ENCODE results near the gene EEF1G. TPM values are rescaled to one million over a fixed set of nuclear protein-coding genes. Genes with fewer than 3 reads are reported as not detected.
A peak's percentile ranks its signal among the peaks of the same experiment; 100 is the strongest.

Gene EEF1G
- polyA plus RNA-seq, 1 donor from 2014 or later, result 1,555 TPM

GRCh38 chr11:62595124-62595523, 21.4 kb upstream of the EEF1G start:
- Histone ChIP-seq H2AFZ (ENCODE audit: low read depth, low read length) (no peak overlapping the region), H3K4me3 (ENCODE audit: low read length) (no peak overlapping the region), H3F3A (ENCODE audit: insufficient read depth, low read length, poor library complexity, severe bottlenecking) (peaks cover 7% of the 10 kb centered on the region), H3K36me3 (ENCODE audit: insufficient read depth, low read length) (peaks cover 7% of the 10 kb centered on the region), H3K9me2 (ENCODE audit: insufficient read depth, low read length) (no peaks in the 10 kb centered on the region), H3K9me3 (ENCODE audit: low read length) (no peaks in the 10 kb centered on the region), H4K20me1 (ENCODE audit: insufficient read depth) (no peaks in the 10 kb centered on the region), H3K9ac (ENCODE audit: low read length) (no peak overlapping the region), H3K27ac (ENCODE audit: low read length) (no peak overlapping the region), H3K79me2 (replicated peaks; ENCODE audit: insufficient read depth, low read length) (peaks cover 23% of the 10 kb centered on the region), H3K27me3 (ENCODE audit: insufficient read depth, low read depth, low read length) (no peaks in the 10 kb centered on the region), H3K4me2 (ENCODE audit: low read length) (no peak overlapping the region)
- TF ChIP-seq, protein P1, sequence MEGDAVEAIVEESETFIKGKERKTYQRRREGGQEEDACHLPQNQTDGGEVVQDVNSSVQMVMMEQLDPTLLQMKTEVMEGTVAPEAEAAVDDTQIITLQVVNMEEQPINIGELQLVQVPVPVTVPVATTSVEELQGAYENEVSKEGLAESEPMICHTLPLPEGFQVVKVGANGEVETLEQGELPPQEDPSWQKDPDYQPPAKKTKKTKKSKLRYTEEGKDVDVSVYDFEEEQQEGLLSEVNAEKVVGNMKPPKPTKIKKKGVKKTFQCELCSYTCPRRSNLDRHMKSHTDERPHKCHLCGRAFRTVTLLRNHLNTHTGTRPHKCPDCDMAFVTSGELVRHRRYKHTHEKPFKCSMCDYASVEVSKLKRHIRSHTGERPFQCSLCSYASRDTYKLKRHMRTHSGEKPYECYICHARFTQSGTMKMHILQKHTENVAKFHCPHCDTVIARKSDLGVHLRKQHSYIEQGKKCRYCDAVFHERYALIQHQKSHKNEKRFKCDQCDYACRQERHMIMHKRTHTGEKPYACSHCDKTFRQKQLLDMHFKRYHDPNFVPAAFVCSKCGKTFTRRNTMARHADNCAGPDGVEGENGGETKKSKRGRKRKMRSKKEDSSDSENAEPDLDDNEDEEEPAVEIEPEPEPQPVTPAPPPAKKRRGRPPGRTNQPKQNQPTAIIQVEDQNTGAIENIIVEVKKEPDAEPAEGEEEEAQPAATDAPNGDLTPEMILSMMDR (IDR thresholded peaks at IDR 0.05; ENCODE audit: poor library complexity, severe bottlenecking), result no peak
- TF ChIP-seq EP300 (conservative IDR thresholded peaks at IDR 0.05; ENCODE audit: poor library complexity, severe bottlenecking) (no peak), SMC3 (conservative IDR thresholded peaks at IDR 0.05; ENCODE audit: poor library complexity) (no peak), REST (IDR thresholded peaks at IDR 0.05; ENCODE audit: borderline replicate concordance) (no peak), POLR2AphosphoS5 (IDR thresholded peaks at IDR 0.05) (no peak), MXI1 (conservative IDR thresholded peaks at IDR 0.05; ENCODE audit: poor library complexity, severe bottlenecking) (no peak), EZH2 (IDR thresholded peaks at IDR 0.05; ENCODE audit: borderline replicate concordance, insufficient read depth, low read length, poor library complexity, severe bottlenecking) (no peak), TAF1 (IDR thresholded peaks at IDR 0.05; ENCODE audit: low read depth) (no peak), RAD21 (conservative IDR thresholded peaks at IDR 0.05) (no peak)

- H2AFZ ChIP-seq (ENCODE audit: low read depth, low read length), result no peak overlapping the region
- H3K4me2 ChIP-seq (ENCODE audit: low read length), result no peak overlapping the region
- H3K27ac ChIP-seq (ENCODE audit: low read length), result no peak overlapping the region
- H3K27me3 ChIP-seq (ENCODE audit: insufficient read depth, low read depth, low read length), result no peaks in the 10 kb centered on the region
- no peaks in the 10 kb centered on the region for H3K9me2 ChIP-seq (ENCODE audit: insufficient read depth, low read length)
- H3K9ac ChIP-seq (ENCODE audit: low read length), result no peak overlapping the region
- H3K4me3 ChIP-seq (ENCODE audit: low read length), result no peak overlapping the region
- H3K36me3 ChIP-seq (ENCODE audit: insufficient read depth, low read length), result peaks cover 7% of the 10 kb centered on the region
- peaks cover 16% of the 10 kb centered on the region for H3K79me2 ChIP-seq (replicated peaks; ENCODE audit: insufficient read depth, low read length)
- TF ChIP-seq, protein P1 (IDR thresholded peaks at IDR 0.05; ENCODE audit: poor library complexity, severe bottlenecking), result peak; percentile 47
- no peak for TF ChIP-seq TAF1 (IDR thresholded peaks at IDR 0.05; ENCODE audit: low read depth)
- TF ChIP-seq MXI1 (conservative IDR thresholded peaks at IDR 0.05; ENCODE audit: poor library complexity, severe bottlenecking), result no peak
- TF ChIP-seq SMC3 (conservative IDR thresholded peaks at IDR 0.05; ENCODE audit: poor library complexity), result peak; percentile 47
- peak; percentile 22 for TF ChIP-seq RAD21 (conservative IDR thresholded peaks at IDR 0.05)
- H3F3A ChIP-seq (ENCODE audit: insufficient read depth, low read length, poor library complexity, severe bottlenecking), result peaks cover 7% of the 10 kb centered on the region
- no peaks in the 10 kb centered on the region for H3K9me3 ChIP-seq (ENCODE audit: low read length)
- H4K20me1 ChIP-seq (ENCODE audit: insufficient read depth), result no peaks in the 10 kb centered on the region
Measured at GRCh38 chr11:62593434-62594044, 19.8 kb upstream of the EEF1G start.

Data from neural cell (in vitro differentiated cells).